ENCODE measurements around the gene SBK2.
"Not testable (repeated sequence)": the region's sequence is repeated elsewhere in the genome, so short reads cannot be mapped to it uniquely, and the experiment has no call there.

SBK2 gene

GRCh38 chr19:55578031-55578760 is 41.3 kb upstream of the SBK2 start:
- Histone ChIP-seq H3K9me3 (no peaks in the 10 kb centered on the region), H3K4me1 (ENCODE audit: control insufficient read depth in 1 of 2, insufficient read depth in 1 of 2, low read depth in 1 of 2, low read length in 1 of 2) (peaks cover 9 to 16% of the 10 kb centered on the region in 2 experiments), H3K4me3 (ENCODE audit: low read depth in 1 of 2, low read length in 1 of 2) (no peak overlapping the region), H3K27ac (no peak overlapping the region), H3K27me3 (peaks cover 14% of the 10 kb centered on the region), H3K36me3 (no peaks in the 10 kb centered on the region)
- TF ChIP-seq, protein P1, sequence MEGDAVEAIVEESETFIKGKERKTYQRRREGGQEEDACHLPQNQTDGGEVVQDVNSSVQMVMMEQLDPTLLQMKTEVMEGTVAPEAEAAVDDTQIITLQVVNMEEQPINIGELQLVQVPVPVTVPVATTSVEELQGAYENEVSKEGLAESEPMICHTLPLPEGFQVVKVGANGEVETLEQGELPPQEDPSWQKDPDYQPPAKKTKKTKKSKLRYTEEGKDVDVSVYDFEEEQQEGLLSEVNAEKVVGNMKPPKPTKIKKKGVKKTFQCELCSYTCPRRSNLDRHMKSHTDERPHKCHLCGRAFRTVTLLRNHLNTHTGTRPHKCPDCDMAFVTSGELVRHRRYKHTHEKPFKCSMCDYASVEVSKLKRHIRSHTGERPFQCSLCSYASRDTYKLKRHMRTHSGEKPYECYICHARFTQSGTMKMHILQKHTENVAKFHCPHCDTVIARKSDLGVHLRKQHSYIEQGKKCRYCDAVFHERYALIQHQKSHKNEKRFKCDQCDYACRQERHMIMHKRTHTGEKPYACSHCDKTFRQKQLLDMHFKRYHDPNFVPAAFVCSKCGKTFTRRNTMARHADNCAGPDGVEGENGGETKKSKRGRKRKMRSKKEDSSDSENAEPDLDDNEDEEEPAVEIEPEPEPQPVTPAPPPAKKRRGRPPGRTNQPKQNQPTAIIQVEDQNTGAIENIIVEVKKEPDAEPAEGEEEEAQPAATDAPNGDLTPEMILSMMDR (IDR thresholded peaks at IDR 0.05) = no peak

DNA sequence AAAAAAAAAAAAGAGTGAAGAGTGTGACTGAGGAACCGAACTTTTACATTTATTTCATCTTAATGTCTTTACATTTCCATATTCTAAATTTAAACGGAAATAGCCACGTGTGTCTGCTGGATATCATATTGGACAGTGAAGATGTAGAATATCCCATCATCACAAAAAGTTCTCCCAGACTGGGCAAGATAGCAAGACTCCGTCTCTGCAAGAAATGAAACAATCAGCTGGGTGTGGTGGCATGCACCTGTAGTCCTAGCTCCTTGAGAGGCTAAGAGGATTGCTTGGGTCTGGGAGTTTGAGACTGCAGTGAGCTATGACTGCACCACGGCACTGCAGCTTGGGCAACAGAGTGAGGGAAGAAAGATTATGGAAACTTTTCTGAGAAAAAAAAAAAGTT is 39.8 kb upstream of the SBK2 start:
- Histone ChIP-seq H3K4me3 (ENCODE audit: low read depth in 1 of 2, low read length in 1 of 2) (no peak overlapping the region), H3K9me3 (no peaks in the 10 kb centered on the region), H3K27me3 (peaks cover 6% of the 10 kb centered on the region), H3K36me3 (no peaks in the 10 kb centered on the region), H3K4me1 (ENCODE audit: control insufficient read depth in 1 of 2, insufficient read depth in 1 of 2, low read depth in 1 of 2, low read length in 1 of 2) (peaks cover 9 to 16% of the 10 kb centered on the region in 2 experiments), H3K27ac (no peak overlapping the region)
- TF ChIP-seq, protein P1 (IDR thresholded peaks at IDR 0.05) = no peak

DNA sequence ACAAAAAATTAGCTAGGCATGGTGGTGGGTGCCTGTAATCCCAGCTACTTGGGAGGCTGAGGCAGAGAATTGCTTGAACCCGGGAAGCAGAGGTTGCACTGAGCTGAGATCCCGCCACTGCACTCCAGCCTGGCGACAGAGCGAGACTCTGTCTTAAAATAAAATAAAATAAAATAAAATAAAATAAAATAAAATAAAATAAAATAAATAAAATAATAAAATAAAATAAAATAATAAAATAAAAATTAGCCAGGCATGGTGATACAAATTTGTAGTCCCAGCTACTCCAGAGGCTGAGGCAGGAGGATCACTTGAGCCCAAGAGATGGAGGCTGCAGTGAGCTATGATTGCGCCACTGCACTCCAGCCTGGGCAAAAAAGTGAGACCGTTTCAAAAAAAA is 37.0 kb upstream of the SBK2 start:
- not testable (repeated sequence) for H3K4me3 ChIP-seq (ENCODE audit: low read depth in 1 of 2, low read length in 1 of 2); H3K4me1 ChIP-seq (ENCODE audit: control insufficient read depth in 1 of 2, insufficient read depth in 1 of 2, low read depth in 1 of 2, low read length in 1 of 2); H3K36me3 ChIP-seq; H3K27me3 ChIP-seq; H3K27ac ChIP-seq; H3K9me3 ChIP-seq

- not testable (repeated sequence) for H3K27ac ChIP-seq; H3K9me3 ChIP-seq; H3K36me3 ChIP-seq; H3K4me1 ChIP-seq (ENCODE audit: control insufficient read depth in 1 of 2, insufficient read depth in 1 of 2, low read depth in 1 of 2, low read length in 1 of 2); H3K27me3 ChIP-seq; H3K4me3 ChIP-seq (ENCODE audit: low read depth in 1 of 2, low read length in 1 of 2)
Observed at GRCh38 chr19:55569477-55569876, 32.5 kb upstream of the SBK2 start.

DNA sequence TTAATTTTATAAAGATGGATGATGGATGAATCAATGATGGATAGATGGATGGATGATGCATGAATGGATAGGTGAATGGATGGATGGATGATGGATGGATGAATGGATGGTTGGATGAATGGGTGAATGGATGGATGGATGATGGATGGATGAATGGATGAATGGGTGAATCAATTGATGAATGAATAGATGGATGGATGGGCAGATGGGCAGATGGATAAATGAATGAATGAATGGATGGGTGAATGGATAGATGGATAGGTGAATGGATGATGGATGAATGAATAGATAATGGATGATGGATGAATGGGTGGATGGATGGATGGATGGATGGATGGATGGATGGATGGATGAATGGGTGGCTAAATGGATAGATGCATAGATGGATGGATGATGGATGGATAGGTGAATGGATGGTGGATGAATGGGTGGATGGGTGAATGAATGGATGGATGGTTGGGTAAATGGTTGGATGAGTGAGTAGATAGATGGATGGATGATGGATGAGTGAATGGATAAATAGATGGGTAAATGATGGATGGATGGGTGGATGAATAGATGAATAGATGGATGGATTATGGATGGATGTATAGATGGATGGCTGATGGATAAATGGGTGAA is 30.9 kb upstream of the SBK2 start:
- Histone ChIP-seq H3K36me3 (no peaks in the 10 kb centered on the region), H3K27ac (no peak overlapping the region), H3K9me3 (no peaks in the 10 kb centered on the region), H3K27me3 (peaks cover 6% of the 10 kb centered on the region), H3K4me1 (ENCODE audit: control insufficient read depth in 1 of 2, insufficient read depth in 1 of 2, low read depth in 1 of 2, low read length in 1 of 2) (no peaks in the 10 kb centered on the region), H3K4me3 (ENCODE audit: low read depth in 1 of 2, low read length in 1 of 2) (no peak overlapping the region)
- TF ChIP-seq, protein P1 (IDR thresholded peaks at IDR 0.05) = no peak

DNA sequence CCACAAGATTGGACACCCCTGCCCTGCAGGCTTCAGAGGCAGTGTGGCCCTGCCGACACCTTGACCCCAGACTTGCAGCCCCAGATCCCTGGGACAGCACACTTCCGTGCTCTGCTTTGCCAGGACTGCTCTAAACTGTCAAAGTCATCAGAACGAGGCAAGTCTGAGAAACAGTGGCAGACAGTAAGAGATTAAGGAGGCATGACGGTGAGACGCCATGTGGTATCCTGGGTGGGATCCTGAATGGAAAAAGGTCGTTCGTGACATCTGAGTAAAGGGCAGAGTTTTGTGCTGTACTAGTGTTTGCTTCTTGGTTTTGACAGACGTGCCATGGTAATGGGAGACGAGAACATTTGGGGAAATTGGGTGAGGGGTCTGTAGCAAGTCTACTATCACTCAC is 29.9 kb upstream of the SBK2 start:
- TF ChIP-seq, protein P1 (IDR thresholded peaks at IDR 0.05) = no peak
- Histone ChIP-seq H3K9me3 (no peaks in the 10 kb centered on the region), H3K36me3 (no peaks in the 10 kb centered on the region)

More for the DNA sequence above, 29.9 kb upstream of the SBK2 start:
- no peaks in the 10 kb centered on the region for H3K4me1 ChIP-seq (ENCODE audit: control insufficient read depth in 1 of 2, insufficient read depth in 1 of 2, low read depth in 1 of 2, low read length in 1 of 2)
- H3K27ac ChIP-seq = no peak overlapping the region
- no peak overlapping the region for H3K4me3 ChIP-seq (ENCODE audit: low read depth in 1 of 2, low read length in 1 of 2)
- H3K27me3 ChIP-seq = peaks cover 6% of the 10 kb centered on the region
